ENCODE results near the gene HTT. TPM values are rescaled to one million over a fixed set of nuclear protein-coding genes. Genes with fewer than 3 reads are reported as not detected.

Gene HTT
- total RNA-seq, 1 donor from 2014 or later: 20.0 TPM

- H3K27me3 ChIP-seq (ENCODE audit: low read depth): no peaks in the 10 kb centered on the region
- H3K27ac ChIP-seq (replicated peaks): no peak overlapping the region
- no peaks in the 10 kb centered on the region for H3K9me3 ChIP-seq (replicated peaks)
- peaks cover 15% of the 10 kb centered on the region for H3K4me1 ChIP-seq
- no peak for TF ChIP-seq CTCF (IDR thresholded peaks at IDR 0.05; ENCODE audit: borderline replicate concordance)
- no peak for DNase-seq
- no peak overlapping the region for H3K4me3 ChIP-seq
- intact Hi-C loops (cut with micrococcal nuclease): no loop called here
- H3K36me3 ChIP-seq: peaks cover 86% of the 10 kb centered on the region
Measured at GRCh38 chr4:3225936-3226335, 151.5 kb downstream of the HTT start.

- DNase-seq: no peak
- H3K9me3 ChIP-seq (replicated peaks): no peaks in the 10 kb centered on the region
- peaks cover 86% of the 10 kb centered on the region for H3K36me3 ChIP-seq
- intact Hi-C loops (cut with micrococcal nuclease): no loop called here
- no peak overlapping the region for H3K4me3 ChIP-seq
- H3K27ac ChIP-seq (replicated peaks): peak overlapping the region; percentile 71
- H3K27me3 ChIP-seq (ENCODE audit: low read depth): no peaks in the 10 kb centered on the region
- no peak for TF ChIP-seq CTCF (IDR thresholded peaks at IDR 0.05; ENCODE audit: borderline replicate concordance)
- H3K4me1 ChIP-seq: peaks cover 10% of the 10 kb centered on the region
Measured at GRCh38 chr4:3226467-3226866, 152.0 kb downstream of the HTT start.

GRCh38 chr4:3226944-3227343, 152.5 kb downstream of the HTT start:
- H3K36me3 ChIP-seq: peaks cover 86% of the 10 kb centered on the region

GRCh38 chr4:3227878-3228675, 153.6 kb downstream of the HTT start:
- no peak for DNase-seq
- Histone ChIP-seq H3K4me1 (peaks cover 10% of the 10 kb centered on the region), H3K27ac (replicated peaks) (peak overlapping the region; percentile 57), H3K4me3 (no peak overlapping the region), H3K36me3 (peaks cover 86% of the 10 kb centered on the region), H3K27me3 (ENCODE audit: low read depth) (no peaks in the 10 kb centered on the region), H3K9me3 (replicated peaks) (no peaks in the 10 kb centered on the region)
- intact Hi-C loops (cut with micrococcal nuclease): no loop called here
- TF ChIP-seq CTCF (IDR thresholded peaks at IDR 0.05; ENCODE audit: borderline replicate concordance): no peak

More at GRCh38 chr4:3226944-3227343, 152.5 kb downstream of the HTT start:
- no peak for TF ChIP-seq CTCF (IDR thresholded peaks at IDR 0.05; ENCODE audit: borderline replicate concordance)
- H3K27me3 ChIP-seq (ENCODE audit: low read depth): no peaks in the 10 kb centered on the region
- peak overlapping the region; percentile 71 for H3K27ac ChIP-seq (replicated peaks)
- DNase-seq: no peak
- intact Hi-C loops (cut with micrococcal nuclease): no loop called here
- no peak overlapping the region for H3K4me3 ChIP-seq
- no peaks in the 10 kb centered on the region for H3K9me3 ChIP-seq (replicated peaks)
- H3K4me1 ChIP-seq: peaks cover 10% of the 10 kb centered on the region

- Histone ChIP-seq H3K27ac (replicated peaks) (no peak overlapping the region), H3K36me3 (peaks cover 85% of the 10 kb centered on the region), H3K4me3 (no peak overlapping the region), H3K27me3 (ENCODE audit: low read depth) (no peaks in the 10 kb centered on the region), H3K4me1 (peaks cover 10% of the 10 kb centered on the region), H3K9me3 (replicated peaks) (no peaks in the 10 kb centered on the region)
- no peak for TF ChIP-seq CTCF (IDR thresholded peaks at IDR 0.05; ENCODE audit: borderline replicate concordance)
- no peak for DNase-seq
- intact Hi-C loops (cut with micrococcal nuclease): no loop called here
Measured at GRCh38 chr4:3228881-3229280, 154.4 kb downstream of the HTT start.
